PC-9 (cell line): ENCODE measurements around the gene PPP1CB. TPM values are rescaled to one million over a fixed set of nuclear protein-coding genes. Genes with fewer than 3 reads are reported as not detected.

Experiments used
- BruUV-seq: library from RNA; stranded (reverse); fragments of 400-500 nt; replicated peaks from 2 replicates; lab custom pipeline; 2021; lab: Mats Ljungman, UMichigan
- CTCF ChIA-PET: fragments of 300-600 bp; sonication (Branson Sonifier 250); formaldehyde crosslinking; loops from one replicate; lab custom pipeline; 2022; ENCODE audit warnings: antibody characterized with exemption; lab: Charles Lee
- POLR2A ChIA-PET: fragments of 300-600 bp; sonication (Branson Sonifier 250); formaldehyde crosslinking; loops from one replicate; lab custom pipeline; 2022; ENCODE audit warnings: antibody characterized with exemption; ENCODE audit not compliant: unreplicated experiment; lab: Charles Lee
- DNase-seq, 2 experiments: peaks; one replicate each; pipeline versions ENCODE4 v3.0.0 to v3.0.0-alpha.2; 2015 to 2022; ENCODE audit warnings: mixed read lengths in 1 of 2
- H2AFZ ChIP-seq: fragments of 200-600 bp; sonication (generic); 2 replicates; pipeline ENCODE4 v1.8.1; 2017; ENCODE audit warnings: antibody characterized with exemption
- H3F3A ChIP-seq: fragments of 200-600 bp; sonication (generic); 2 replicates; pipeline ENCODE4 v1.8.1; 2017; ENCODE audit warnings: antibody characterized with exemption, mild to moderate bottlenecking, low read depth; ENCODE audit not compliant: insufficient read depth
- H3K27ac ChIP-seq: fragments of 200-600 bp; sonication (generic); 2 replicates; pipeline ENCODE4 v1.6.1; 2016; ENCODE audit warnings: mixed run types
- H3K27me3 ChIP-seq: fragments of 200-600 bp; sonication (generic); 2 replicates; pipeline ENCODE4 v1.6.1; 2016; ENCODE audit warnings: low read depth, mixed run types; ENCODE audit not compliant: insufficient read depth
- H3K36me3 ChIP-seq: fragments of 200-600 bp; sonication (generic); 2 replicates; pipeline ENCODE4 v1.6.1; 2016; ENCODE audit warnings: low read depth, mixed run types
- H3K4me1 ChIP-seq: fragments of 200-600 bp; sonication (generic); replicated peaks from 2 replicates; pipeline ENCODE4 v1.6.1; 2016; ENCODE audit warnings: mixed run types; ENCODE audit not compliant: insufficient read depth
- H3K4me2 ChIP-seq: fragments of 200-600 bp; sonication (generic); 2 replicates; pipeline ENCODE4 v1.6.1; 2017; ENCODE audit warnings: mixed run types
- H3K4me3 ChIP-seq: fragments of 200-600 bp; sonication (generic); 2 replicates; pipeline ENCODE4 v1.6.1; 2016; ENCODE audit warnings: mixed run types
- H3K79me2 ChIP-seq: fragments of 200-600 bp; sonication (generic); 2 replicates; pipeline ENCODE4 v1.6.1; 2017; ENCODE audit warnings: low read depth, mixed run types
- H3K9me2 ChIP-seq: fragments of 200-600 bp; sonication (generic); 2 replicates; pipeline ENCODE4 v1.8.1; 2017; ENCODE audit warnings: mild to moderate bottlenecking; ENCODE audit not compliant: insufficient read depth
- H3K9me3 ChIP-seq: fragments of 200-600 bp; sonication (generic); 2 replicates; pipeline ENCODE4 v1.8.1; 2016; ENCODE audit warnings: low read depth; ENCODE audit not compliant: insufficient read depth
- H4K20me1 ChIP-seq: fragments of 200-600 bp; sonication (generic); 2 replicates; pipeline ENCODE4 v1.8.1; 2017; ENCODE audit not compliant: insufficient read depth
- CTCF ChIP-seq: fragments of 200-600 bp; sonication (generic); conservative IDR thresholded peaks from 2 replicates; pipeline ENCODE4 v1.6.1; 2017; ENCODE audit warnings: mixed run types, antibody characterized with exemption, mild to moderate bottlenecking, moderate library complexity
- EZH2 ChIP-seq: fragments of 200-600 bp; sonication (generic); IDR thresholded peaks from 2 replicates; pipeline ENCODE4 v1.8.0; 2017; ENCODE audit warnings: antibody characterized with exemption, low read depth
- intact Hi-C: fragments of 100-400 bp; cut with micrococcal nuclease; formaldehyde crosslinking; loops from one replicate; pipeline ENCODE4 v1.10.0; 2022; ENCODE audit not compliant: unreplicated experiment
- total RNA-seq: library from RNA; stranded (reverse); gene quantifications from 2 replicates; pipeline ENCODE4 v1.2.3, GENCODE V29; 2021

The PPP1CB gene
- total RNA-seq, 1 experiment from 2014 or later, result 231 TPM

- ChIA-PET CTCF (no interaction called here), POLR2A (no interaction called here)
- no peak for DNase-seq
- peaks cover 13% of the 10 kb centered on the region for H3F3A ChIP-seq
- H3K9me3 ChIP-seq, result no peaks in the 10 kb centered on the region
- H3K27me3 ChIP-seq, result no peaks in the 10 kb centered on the region
- H3K4me1 ChIP-seq, result peaks cover 19% of the 10 kb centered on the region
- no peak overlapping the region for H3K27ac ChIP-seq
- intact Hi-C loops, result no loop called here
- H3K9me2 ChIP-seq, result no peaks in the 10 kb centered on the region
- H3K4me3 ChIP-seq, result no peak overlapping the region
- no TSS peak for BruUV-seq
- H3K4me2 ChIP-seq, result no peak overlapping the region
- TF ChIP-seq EZH2 (no peak), CTCF (no peak)
- no peaks in the 10 kb centered on the region for H4K20me1 ChIP-seq
- peaks cover 11% of the 10 kb centered on the region for H3K79me2 ChIP-seq
- H3K36me3 ChIP-seq, result no peaks in the 10 kb centered on the region
- H2AFZ ChIP-seq, result no peak overlapping the region
Measured at GRCh38 chr2:28745876-28746275, 5.8 kb upstream of the PPP1CB start.

- no peak for DNase-seq
- POLR2A ChIA-PET, result no interaction called here
- no peaks in the 10 kb centered on the region for H3K36me3 ChIP-seq
- no peak overlapping the region for H2AFZ ChIP-seq
- no peaks in the 10 kb centered on the region for H3K27me3 ChIP-seq
- peaks cover 19% of the 10 kb centered on the region for H3K4me1 ChIP-seq
- no peaks in the 10 kb centered on the region for H3K9me3 ChIP-seq
- H3K9me2 ChIP-seq, result no peaks in the 10 kb centered on the region
- H3K4me3 ChIP-seq, result no peak overlapping the region
- BruUV-seq, result no TSS peak
- H3F3A ChIP-seq, result peaks cover 17% of the 10 kb centered on the region
- H3K79me2 ChIP-seq, result peaks cover 16% of the 10 kb centered on the region
- CTCF ChIA-PET, result no interaction called here
- intact Hi-C loops, result no loop called here
- H3K27ac ChIP-seq, result no peak overlapping the region
- H4K20me1 ChIP-seq, result no peaks in the 10 kb centered on the region
- H3K4me2 ChIP-seq, result no peak overlapping the region
- TF ChIP-seq CTCF (no peak), EZH2 (no peak)
Measured at GRCh38 chr2:28746429-28747111, 5.1 kb upstream of the PPP1CB start.

GRCh38 chr2:28747714-28748113 lies 3.9 kb upstream of the PPP1CB start:
- Histone ChIP-seq H3K9me3 (no peaks in the 10 kb centered on the region), H3K4me2 (no peak overlapping the region), H3K9me2 (no peaks in the 10 kb centered on the region), H3K27ac (no peak overlapping the region), H3K4me1 (peaks cover 19% of the 10 kb centered on the region), H3K27me3 (no peaks in the 10 kb centered on the region), H3K36me3 (no peaks in the 10 kb centered on the region), H3K4me3 (no peak overlapping the region), H3F3A (peaks cover 21% of the 10 kb centered on the region), H4K20me1 (no peaks in the 10 kb centered on the region), H2AFZ (no peak overlapping the region), H3K79me2 (peaks cover 26% of the 10 kb centered on the region)
- no peak for DNase-seq
- POLR2A ChIA-PET, result interaction anchor here (0.6 to 0.7 kb wide), 2 partner anchors 20 to 60 kb away, joined by 3 to 4 read pairs; no protein-coding TSS in a partner anchor
- TF ChIP-seq EZH2, result no peak
- CTCF ChIA-PET, result no interaction called here
- no TSS peak for BruUV-seq
- intact Hi-C loops, result no loop called here
